Stimulated activated CD4-positive, alpha-beta T cell treated with anti-CD3 and anti-CD28 coated beads, Interleukin-4, amount 100 ng/mL, for 48 hours (primary cell): ENCODE data around the gene CHST6.
A peak's percentile ranks its signal among the peaks of the same experiment; 100 is the strongest.
"Not testable (repeated sequence)": the region's sequence is repeated elsewhere in the genome, so short reads cannot be mapped to it uniquely, and the experiment has no call there.

Source experiments
- DNase-seq, 2 donors: peaks; one replicate each; pipeline ENCODE4 v3.0.0-alpha.2; 2020; ENCODE audit warnings: low read depth in 2 of 2

Gene CHST6

DNA sequence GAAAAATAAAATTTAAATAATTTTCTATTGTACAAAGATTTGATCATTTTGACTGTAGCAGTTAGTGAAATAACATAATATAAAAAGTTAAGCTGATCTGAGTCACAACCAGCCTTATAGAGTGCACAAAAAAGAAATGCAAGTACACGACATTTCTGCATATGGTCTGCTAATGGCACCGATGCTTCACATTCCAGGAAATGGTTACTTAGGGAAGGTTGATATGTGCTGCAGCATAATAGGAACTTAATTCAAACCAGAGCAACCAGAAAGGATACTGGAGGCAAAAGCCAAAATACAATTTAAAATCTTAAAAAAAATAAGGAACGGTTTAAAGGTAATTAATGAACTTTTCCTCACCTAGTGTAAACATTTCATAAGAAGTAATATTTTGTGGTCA, 51.9 kb downstream of the CHST6 start:
- DNase-seq, result no peak

DNA sequence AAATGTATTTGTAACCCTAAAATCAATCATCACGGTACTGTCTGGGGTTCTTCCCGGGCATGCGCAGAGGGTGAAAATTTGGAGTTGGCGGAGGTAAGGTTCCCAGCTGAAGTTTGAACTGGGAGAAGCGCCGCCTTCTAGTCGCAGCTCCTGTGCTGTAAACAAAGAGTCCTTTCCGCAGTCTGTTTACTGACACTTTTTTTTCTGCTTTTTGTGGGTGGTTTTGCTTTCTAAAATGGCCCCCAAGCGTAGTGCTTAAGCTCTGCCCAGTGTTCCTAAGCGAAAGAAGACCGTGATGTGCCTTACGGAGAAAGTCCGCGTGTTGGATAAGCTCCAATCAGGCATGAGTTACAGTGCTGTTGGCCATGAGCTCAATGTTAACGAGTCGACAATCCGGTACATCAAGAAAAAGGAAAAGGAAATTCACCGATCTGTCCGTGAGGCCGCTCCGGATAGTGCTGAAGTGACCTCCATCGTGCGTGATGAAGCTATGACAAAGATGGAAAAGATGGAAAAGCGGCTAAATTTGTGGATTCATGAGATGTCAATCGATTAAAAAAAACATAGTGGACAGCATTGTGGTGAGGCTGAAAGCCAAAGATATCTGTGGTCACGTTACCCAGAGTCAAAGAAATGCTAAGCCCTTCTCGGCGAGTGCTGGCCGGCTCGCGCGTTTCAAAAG, 61.4 kb downstream of the CHST6 start:
- DNase-seq, result peak in 1 of 2 donors; percentile 32

DNA sequence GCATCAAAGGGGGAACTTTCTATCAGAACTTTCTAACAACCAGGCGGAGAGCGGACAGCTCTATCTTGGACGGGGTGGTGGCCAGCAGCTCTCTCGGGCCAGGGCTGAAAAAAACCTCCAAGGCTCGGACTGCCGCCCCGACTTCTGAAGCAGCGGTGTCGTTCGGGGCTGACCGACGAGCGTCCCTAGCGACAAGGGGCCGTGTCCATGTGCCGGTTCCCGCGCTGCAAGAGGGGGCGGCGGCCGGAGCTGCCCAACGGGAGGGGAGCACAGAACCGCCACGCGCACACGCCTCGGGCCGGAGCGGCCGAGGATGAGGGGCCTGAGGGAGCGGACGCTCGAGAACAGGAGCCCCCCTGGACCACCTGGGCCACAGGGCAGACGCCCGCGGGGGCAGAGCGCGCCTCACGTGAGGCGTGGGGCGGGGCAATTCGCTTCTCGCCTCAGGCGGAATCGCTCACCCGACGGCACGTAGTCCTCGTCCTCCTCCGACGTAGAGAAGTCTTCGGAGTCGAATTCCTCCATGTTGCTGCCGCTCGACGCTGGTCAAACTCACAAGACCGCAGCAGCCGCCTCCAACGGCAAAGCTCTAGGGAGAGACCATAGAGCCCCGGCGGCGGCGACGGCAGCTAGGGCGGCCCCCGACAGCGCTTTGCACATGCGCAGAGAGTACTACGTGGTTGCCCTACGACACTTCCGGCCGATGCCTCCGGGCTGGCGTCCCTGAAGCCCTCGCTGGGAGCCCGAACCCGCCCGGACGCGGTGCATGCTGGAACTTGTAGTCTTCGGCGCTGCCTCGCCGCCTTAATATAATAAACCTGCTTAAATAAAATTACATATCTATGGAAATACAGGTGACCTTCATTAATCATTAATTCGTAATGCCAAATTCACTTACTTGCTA, 62.2 kb downstream of the CHST6 start, which contains the start of gene CFDP1:
TSS of gene CFDP1 (minus strand) at position 676 of the 904 bp plus-strand sequence. CDS start at position 525, 151 bp downstream.
- peak; percentile 92 to 95 for DNase-seq

DNA sequence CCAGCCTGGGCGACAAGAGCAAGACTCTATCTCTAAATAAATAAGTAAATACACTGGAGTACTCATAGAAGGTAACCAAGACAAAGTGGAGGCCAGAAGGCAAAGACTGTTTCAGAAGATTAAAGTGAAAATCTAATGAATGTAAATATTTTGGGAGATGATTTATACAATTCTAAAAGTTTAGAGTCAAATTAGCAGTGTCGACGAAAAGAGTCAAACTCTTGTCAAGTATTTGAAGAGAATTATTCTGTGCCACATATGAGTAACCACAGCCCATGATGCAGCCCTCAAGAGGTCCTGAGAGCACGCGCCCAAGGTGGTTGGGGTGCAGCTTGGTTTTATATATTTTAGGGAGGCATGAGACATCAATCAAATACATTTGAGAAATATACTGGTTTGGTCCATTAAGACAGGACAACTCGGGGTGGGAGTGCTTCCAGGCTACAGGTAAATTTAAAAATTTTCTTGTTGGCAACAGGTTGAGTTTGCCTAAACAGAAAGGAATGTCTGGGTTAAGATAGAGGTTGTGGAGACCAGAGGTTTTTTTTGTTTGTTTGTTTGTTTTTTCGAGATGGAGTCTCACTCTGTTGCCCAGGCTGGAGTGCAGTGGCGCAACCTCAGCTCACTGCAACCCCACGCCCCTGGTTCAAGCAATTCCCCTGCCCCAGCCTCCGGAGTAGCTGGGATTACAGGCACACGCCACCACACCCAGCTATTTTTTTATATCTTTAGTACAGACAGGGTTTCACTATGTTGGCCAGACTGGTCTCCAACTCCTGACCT, 65.4 kb downstream of the CHST6 start:
- no peak for DNase-seq

DNA sequence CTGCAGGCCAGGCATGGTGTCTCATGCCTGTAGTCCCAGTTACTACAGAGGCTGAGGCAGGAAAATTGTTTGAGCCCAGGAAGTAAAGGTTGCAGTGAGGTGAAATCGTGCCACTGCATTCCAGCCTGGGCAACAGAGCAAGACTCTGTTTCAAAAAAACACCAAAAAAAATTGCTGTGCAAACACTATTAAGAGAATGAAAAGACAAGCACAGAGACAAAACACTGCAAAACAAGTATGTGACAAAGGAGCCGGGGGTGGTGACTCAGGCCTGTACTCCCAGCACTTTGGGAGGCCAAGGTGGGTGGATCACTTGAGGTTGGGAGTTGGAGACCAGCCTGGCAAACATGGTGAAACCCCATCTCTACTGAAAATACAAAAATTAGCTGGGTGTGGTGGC, 68.7 kb downstream of the CHST6 start:
- DNase-seq, result not testable (repeated sequence)

DNA sequence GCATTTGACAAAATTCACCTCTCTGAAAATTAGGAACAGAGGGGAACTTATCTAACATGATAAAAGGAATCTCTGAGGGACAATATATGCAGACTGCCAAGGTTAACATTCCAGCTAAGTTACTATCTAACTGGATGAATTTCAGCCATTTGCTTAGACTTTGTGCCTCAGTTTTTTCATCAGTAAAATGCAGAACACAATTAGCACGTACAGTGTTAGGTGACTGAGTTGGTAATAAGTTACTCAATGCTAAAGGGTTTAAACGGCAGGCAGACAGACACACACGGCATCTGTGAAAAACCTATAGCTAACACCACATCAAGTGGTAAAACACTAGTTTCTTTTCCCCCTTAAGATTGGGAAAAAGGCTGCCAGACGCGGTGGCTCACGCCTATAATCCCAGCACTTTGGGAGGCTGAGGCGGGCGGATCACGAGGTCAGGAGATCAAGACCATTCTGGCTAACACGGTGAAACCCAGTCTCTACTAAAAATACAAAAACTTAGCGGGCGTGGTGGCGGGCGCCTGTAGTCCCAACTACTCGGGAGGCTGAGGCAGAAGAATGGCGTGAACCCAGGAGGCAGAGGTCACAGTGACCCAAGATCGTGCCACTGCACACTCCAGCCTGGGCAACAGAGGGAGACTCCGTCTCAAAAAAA, 71.0 kb downstream of the CHST6 start:
- not testable (repeated sequence) for DNase-seq

DNA sequence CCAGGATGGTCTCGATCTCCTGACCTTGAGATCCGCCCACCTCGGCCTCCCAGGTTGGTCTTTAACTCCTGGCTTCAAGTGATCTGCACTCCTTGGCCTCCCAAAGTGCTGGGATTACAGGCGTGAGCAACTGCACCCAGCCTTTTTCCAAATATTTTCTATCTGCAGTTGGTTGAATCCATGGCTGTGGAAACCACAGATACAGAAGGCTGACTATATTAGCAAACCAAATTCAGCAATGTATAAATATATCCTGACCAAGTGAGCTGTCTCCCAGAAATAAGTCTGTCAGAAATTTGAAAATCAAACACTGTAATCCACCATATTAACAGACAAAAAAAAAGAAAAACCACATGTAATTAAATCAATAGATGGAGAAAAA, 71.5 kb downstream of the CHST6 start:
- no peak for DNase-seq
